ENCODE results near the gene FDXACB1. TPM values are rescaled to one million over a fixed set of nuclear protein-coding genes. Genes with fewer than 3 reads are reported as not detected.
A peak's percentile ranks its signal among the peaks of the same experiment; 100 is the strongest.

Gene FDXACB1
- total RNA-seq, 1 donor from 2014 or later = 1.6 TPM

- Mint-ChIP-seq H3K9me3 (ENCODE audit: low read depth) (no peaks in the 10 kb centered on the region), H3K27ac (ENCODE audit: unreplicated experiment) (peak within 1 kb of the TSS; percentile 100), H3K4me3 (ENCODE audit: unreplicated experiment) (peak within 1 kb of the TSS; percentile 98)
Observed at GRCh38 chr11:111911563-111912401, 32.8 kb upstream of the FDXACB1 start, which contains the start of gene CRYAB. TSS of gene CRYAB (minus strand) at chr11:111911770. CDS start at chr11:111911724, 46 bp downstream.

GRCh38 chr11:111910676-111911562, 32.0 kb upstream of the FDXACB1 start:
- Mint-ChIP-seq H3K9me3 (ENCODE audit: low read depth) (no peaks in the 10 kb centered on the region), H3K27me3 (ENCODE audit: low read depth) (no peaks in the 10 kb centered on the region), H3K4me1 (ENCODE audit: low read depth) (peaks cover 89% of the 10 kb centered on the region), H3K27ac (ENCODE audit: unreplicated experiment) (peak overlapping the region; percentile 100), H3K4me3 (ENCODE audit: unreplicated experiment) (peak overlapping the region; percentile 98), H3K36me3 (ENCODE audit: low read depth) (peaks cover 22% of the 10 kb centered on the region)
- no peak for TF ChIP-seq CTCF (IDR thresholded peaks at IDR 0.05)
- no peak for DNase-seq (ENCODE audit: low spot score)

More at GRCh38 chr11:111911563-111912401, 32.8 kb upstream of the FDXACB1 start, which contains the start of gene CRYAB:
- no peak for TF ChIP-seq CTCF (IDR thresholded peaks at IDR 0.05)
- Mint-ChIP-seq H3K27me3 (ENCODE audit: low read depth) (no peaks in the 10 kb centered on the region), H3K36me3 (ENCODE audit: low read depth) (peaks cover 22% of the 10 kb centered on the region), H3K4me1 (ENCODE audit: low read depth) (peaks cover 88% of the 10 kb centered on the region)
- no peak for DNase-seq (ENCODE audit: low spot score)

- peaks cover 3% of the 10 kb centered on the region for H3K9me3 Mint-ChIP-seq (ENCODE audit: low read depth)
- no peak for DNase-seq (ENCODE audit: low spot score)
- peak overlapping the region; percentile 100 for H3K27ac Mint-ChIP-seq (ENCODE audit: unreplicated experiment)
- H3K4me3 Mint-ChIP-seq (ENCODE audit: unreplicated experiment) = peak overlapping the region; percentile 98
- TF ChIP-seq CTCF (IDR thresholded peaks at IDR 0.05) = no peak
- peaks cover 24% of the 10 kb centered on the region for H3K36me3 Mint-ChIP-seq (ENCODE audit: low read depth)
- H3K4me1 Mint-ChIP-seq (ENCODE audit: low read depth) = peaks cover 88% of the 10 kb centered on the region
- H3K27me3 Mint-ChIP-seq (ENCODE audit: low read depth) = no peaks in the 10 kb centered on the region
Observed at GRCh38 chr11:111909378-111909777, 30.4 kb upstream of the FDXACB1 start.

GRCh38 chr11:111908639-111909305, 29.8 kb upstream of the FDXACB1 start:
- peaks cover 82% of the 10 kb centered on the region for H3K4me1 Mint-ChIP-seq (ENCODE audit: low read depth)

More at GRCh38 chr11:111908639-111909305, 29.8 kb upstream of the FDXACB1 start:
- no peak for TF ChIP-seq CTCF (IDR thresholded peaks at IDR 0.05)
- peak overlapping the region; percentile 98 for H3K4me3 Mint-ChIP-seq (ENCODE audit: unreplicated experiment)
- H3K27me3 Mint-ChIP-seq (ENCODE audit: low read depth) = no peaks in the 10 kb centered on the region
- H3K27ac Mint-ChIP-seq (ENCODE audit: unreplicated experiment) = peak overlapping the region; percentile 100
- H3K9me3 Mint-ChIP-seq (ENCODE audit: low read depth) = peaks cover 3% of the 10 kb centered on the region
- peaks cover 24% of the 10 kb centered on the region for H3K36me3 Mint-ChIP-seq (ENCODE audit: low read depth)
- DNase-seq (ENCODE audit: low spot score) = no peak
